ENCODE measurements around the gene ACTMAP. TPM values are rescaled to one million over a fixed set of nuclear protein-coding genes. Genes with fewer than 3 reads are reported as not detected.
A peak's percentile ranks its signal among the peaks of the same experiment; 100 is the strongest.
"Not testable (repeated sequence)": the region's sequence is repeated elsewhere in the genome, so short reads cannot be mapped to it uniquely, and the experiment has no call there.

ACTMAP gene
- 6.4 TPM for total RNA-seq
- long read RNA-seq, partial matches to known transcripts: 0 of 4 reads
- long read RNA-seq, other reads (novel, unspliced or antisense): 2 of 4 reads

- intact Hi-C loops (cut with DNase I): loop anchor here (1.0 to 2.0 kb wide), 4 partner anchors 33 to 69 kb away; partner anchors contain the start of genes COQ8B, ITPKC and NUMBL
- ATAC-seq (peak; percentile 97), DNase-seq (ENCODE audit: missing footprints) (peak; percentile 100)
Observed at GRCh38 chr19:40750058-40750873, at the start of gene ACTMAP. ACTMAP (minus strand) TSS chr19:40750477; CDS start chr19:40749803, 674 bp downstream.

- intact Hi-C loops (cut with DNase I): loop anchor here (2.0 kb wide), 1 partner anchor 83 kb away; the partner anchor contains the start of genes COQ8B and ITPKC
- ATAC-seq (peak; percentile 0), DNase-seq (ENCODE audit: missing footprints) (peak; percentile 84)
Observed at GRCh38 chr19:40799558-40800338, 49.5 kb upstream of the ACTMAP start.

GRCh38 chr19:40798683-40799557 is 48.6 kb upstream of the ACTMAP start, which contains the start of gene EGLN2:
EGLN2 (plus strand) TSS chr19:40799191; CDS start chr19:40800573, 1,382 bp downstream.
- ATAC-seq (peak; percentile 91), DNase-seq (ENCODE audit: missing footprints) (peak; percentile 100)
- intact Hi-C loops (cut with DNase I): loop anchor here (1.0 to 2.0 kb wide), 3 partner anchors 21 to 82 kb away; partner anchors contain the start of genes ACTMAP, COQ8B, ITPKC and RAB4B

GRCh38 chr19:40797963-40798682 is 47.8 kb upstream of the ACTMAP start:
- intact Hi-C loops (cut with DNase I): loop anchor here (1.0 to 2.0 kb wide), 3 partner anchors 20 to 81 kb away; partner anchors contain the start of genes ACTMAP, COQ8B, ITPKC and RAB4B
- ATAC-seq: peak; percentile 24
- DNase-seq (ENCODE audit: missing footprints): peak; percentile 84

- intact Hi-C loops (cut with DNase I): no loop called here
- no peak for ATAC-seq
- no peak for DNase-seq (ENCODE audit: missing footprints)
Observed at GRCh38 chr19:40797166-40797962, 47.1 kb upstream of the ACTMAP start.

GRCh38 chr19:40791996-40792395 is 41.7 kb upstream of the ACTMAP start:
- intact Hi-C loops (cut with DNase I): no loop called here
- DNase-seq (ENCODE audit: missing footprints) (no peak), ATAC-seq (no peak)

- DNase-seq (ENCODE audit: missing footprints) (no peak), ATAC-seq (no peak)
- intact Hi-C loops (cut with DNase I): no loop called here
Observed at GRCh38 chr19:40791349-40791748, 41.1 kb upstream of the ACTMAP start.

- intact Hi-C loops (cut with DNase I): no loop called here
Observed at GRCh38 chr19:40786060-40787037, 36.1 kb upstream of the ACTMAP start.

GRCh38 chr19:40785526-40785925 is 35.2 kb upstream of the ACTMAP start:
- ATAC-seq (no peak), DNase-seq (ENCODE audit: missing footprints) (no peak)
- intact Hi-C loops (cut with DNase I): no loop called here

More at GRCh38 chr19:40786060-40787037, 36.1 kb upstream of the ACTMAP start:
- DNase-seq (ENCODE audit: missing footprints) (no peak), ATAC-seq (no peak)

GRCh38 chr19:40784146-40784545 is 33.9 kb upstream of the ACTMAP start:
- DNase-seq (ENCODE audit: missing footprints); ATAC-seq; intact Hi-C loops (cut with DNase I): not testable (repeated sequence)

- ATAC-seq (no peak), DNase-seq (ENCODE audit: missing footprints) (no peak)
- intact Hi-C loops (cut with DNase I): no loop called here
Observed at GRCh38 chr19:40783711-40784110, 33.4 kb upstream of the ACTMAP start.

- intact Hi-C loops (cut with DNase I): no loop called here
- ATAC-seq: no peak
- no peak for DNase-seq (ENCODE audit: missing footprints)
Observed at GRCh38 chr19:40781140-40781539, 30.9 kb upstream of the ACTMAP start.

- intact Hi-C loops (cut with DNase I): no loop called here
- no peak for DNase-seq (ENCODE audit: missing footprints)
- ATAC-seq: no peak
Observed at GRCh38 chr19:40780582-40780981, 30.3 kb upstream of the ACTMAP start.

- intact Hi-C loops (cut with DNase I): loop anchor here (1.0 kb wide), 1 partner anchor 20 kb away; no protein-coding TSS in a partner anchor
Observed at GRCh38 chr19:40778706-40779284, 28.5 kb upstream of the ACTMAP start.

More at GRCh38 chr19:40778706-40779284, 28.5 kb upstream of the ACTMAP start:
- no peak for ATAC-seq
- no peak for DNase-seq (ENCODE audit: missing footprints)
